Epithelial cell of proximal tubule (primary cell): ENCODE data around the gene SLC25A36. TPM values are rescaled to one million over a fixed set of nuclear protein-coding genes. Genes with fewer than 3 reads are reported as not detected.
"Not testable (repeated sequence)": the region's sequence is repeated elsewhere in the genome, so short reads cannot be mapped to it uniquely, and the experiment has no call there.

Experiments used
- DNase-seq: peaks from one replicate; pipeline ENCODE4 v3.0.0-alpha.2; 2011; ENCODE audit warnings: low read depth
- H3K4me3 ChIP-seq: 2 replicates; pipeline ENCODE4 v1.5.1; 2011; ENCODE audit warnings: low read depth, mild to moderate bottlenecking, low read length
- total RNA-seq: library from RNA; depleted of rRNA; stranded (reverse); fragments of >200 nt; gene quantifications from 2 replicates; pipeline ENCODE4 v1.2.3, GENCODE V29; 2015
- TF ChIP-seq, protein P1 (sequence below): conservative IDR thresholded peaks from 2 replicates; pipeline ENCODE4 v1.5.1; 2012; ENCODE audit warnings: low read depth, mild to moderate bottlenecking, low read length

SLC25A36 gene
- total RNA-seq, 1 donor from 2014 or later: 34.4 TPM

DNA sequence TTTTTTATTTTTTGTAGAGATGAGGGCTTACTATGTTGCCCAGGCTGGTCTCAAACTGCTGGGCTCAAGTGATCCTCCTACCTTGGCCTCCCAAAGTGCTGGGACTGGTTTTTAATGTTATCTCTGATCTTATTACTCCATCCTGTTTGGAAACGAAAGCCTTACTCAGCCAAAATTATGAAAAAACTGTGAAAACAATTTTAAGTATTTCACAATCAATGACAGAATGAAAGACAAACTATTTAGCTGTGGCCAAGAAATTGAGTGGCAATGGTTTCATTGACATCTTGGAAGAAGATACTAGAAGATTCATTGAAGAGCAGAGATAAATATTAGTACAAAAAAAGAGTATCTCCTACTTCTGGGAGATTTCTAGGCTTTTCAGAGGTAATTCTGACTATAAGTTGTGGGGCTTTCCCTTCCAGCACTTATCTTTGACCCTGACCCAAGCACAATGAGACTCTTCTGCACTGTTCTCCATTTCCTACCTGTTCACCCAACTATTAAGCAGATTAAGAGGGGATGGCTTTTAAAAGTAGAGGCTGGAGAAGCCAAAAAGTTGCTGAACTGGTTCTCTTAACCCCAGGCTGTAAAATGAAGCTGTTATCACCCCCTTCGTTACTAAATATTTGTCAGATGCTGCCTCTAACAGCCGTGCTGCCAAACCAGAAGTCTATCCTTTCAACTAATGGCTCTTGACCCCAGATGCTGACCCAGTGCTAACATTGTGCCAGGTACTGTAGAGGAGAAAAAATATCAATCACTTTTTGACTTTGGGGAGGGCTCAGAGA, 14.2 kb upstream of the SLC25A36 start:
- DNase-seq: no peak
- TF ChIP-seq, protein P1, sequence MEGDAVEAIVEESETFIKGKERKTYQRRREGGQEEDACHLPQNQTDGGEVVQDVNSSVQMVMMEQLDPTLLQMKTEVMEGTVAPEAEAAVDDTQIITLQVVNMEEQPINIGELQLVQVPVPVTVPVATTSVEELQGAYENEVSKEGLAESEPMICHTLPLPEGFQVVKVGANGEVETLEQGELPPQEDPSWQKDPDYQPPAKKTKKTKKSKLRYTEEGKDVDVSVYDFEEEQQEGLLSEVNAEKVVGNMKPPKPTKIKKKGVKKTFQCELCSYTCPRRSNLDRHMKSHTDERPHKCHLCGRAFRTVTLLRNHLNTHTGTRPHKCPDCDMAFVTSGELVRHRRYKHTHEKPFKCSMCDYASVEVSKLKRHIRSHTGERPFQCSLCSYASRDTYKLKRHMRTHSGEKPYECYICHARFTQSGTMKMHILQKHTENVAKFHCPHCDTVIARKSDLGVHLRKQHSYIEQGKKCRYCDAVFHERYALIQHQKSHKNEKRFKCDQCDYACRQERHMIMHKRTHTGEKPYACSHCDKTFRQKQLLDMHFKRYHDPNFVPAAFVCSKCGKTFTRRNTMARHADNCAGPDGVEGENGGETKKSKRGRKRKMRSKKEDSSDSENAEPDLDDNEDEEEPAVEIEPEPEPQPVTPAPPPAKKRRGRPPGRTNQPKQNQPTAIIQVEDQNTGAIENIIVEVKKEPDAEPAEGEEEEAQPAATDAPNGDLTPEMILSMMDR: no peak
- H3K4me3 ChIP-seq: no peak overlapping the region

DNA sequence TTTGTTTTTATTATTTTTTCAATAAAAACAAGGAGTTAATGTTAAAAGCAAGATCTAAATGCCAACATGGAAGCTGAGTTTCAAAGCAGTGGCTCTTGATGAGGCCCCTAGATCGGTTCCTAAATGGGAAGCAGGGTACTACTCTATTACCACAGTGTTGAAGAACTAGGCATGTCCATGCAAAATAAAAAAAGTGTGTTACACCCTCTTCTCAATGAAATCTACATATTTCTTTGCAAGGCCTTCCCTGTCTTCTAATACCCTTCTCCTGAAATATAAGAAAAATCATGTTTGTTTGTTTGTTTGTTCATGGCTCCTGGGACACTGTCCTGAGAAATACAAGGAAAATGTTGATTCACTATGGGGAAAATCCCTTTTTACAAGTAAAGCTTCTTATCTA, 12.2 kb upstream of the SLC25A36 start:
- no peak for DNase-seq
- TF ChIP-seq, protein P1: no peak

DNA sequence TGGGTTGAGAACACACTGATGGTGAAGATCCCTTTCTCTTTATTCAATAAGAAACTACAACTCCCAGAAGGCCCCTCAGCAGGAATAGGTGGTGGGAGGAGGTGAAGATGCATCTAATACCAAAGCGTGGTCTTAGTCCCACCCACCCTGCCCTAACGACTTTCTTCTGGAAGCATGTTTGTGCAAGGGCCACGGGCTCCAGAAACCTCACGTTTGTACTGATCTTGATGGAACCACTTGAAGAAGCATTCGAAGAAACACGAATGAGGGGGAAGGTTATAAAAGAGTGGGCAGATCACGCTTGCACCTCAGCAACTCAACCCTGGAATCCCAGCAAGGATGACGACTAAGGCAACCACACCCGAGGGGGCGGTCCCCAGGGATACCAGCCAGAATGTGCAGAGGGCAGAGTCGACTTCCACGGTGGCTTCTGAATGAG, 10.6 kb upstream of the SLC25A36 start:
- H3K4me3 ChIP-seq: no peak overlapping the region
- TF ChIP-seq, protein P1: no peak
- no peak for DNase-seq

More for the DNA sequence above, 12.2 kb upstream of the SLC25A36 start:
- no peak overlapping the region for H3K4me3 ChIP-seq

DNA sequence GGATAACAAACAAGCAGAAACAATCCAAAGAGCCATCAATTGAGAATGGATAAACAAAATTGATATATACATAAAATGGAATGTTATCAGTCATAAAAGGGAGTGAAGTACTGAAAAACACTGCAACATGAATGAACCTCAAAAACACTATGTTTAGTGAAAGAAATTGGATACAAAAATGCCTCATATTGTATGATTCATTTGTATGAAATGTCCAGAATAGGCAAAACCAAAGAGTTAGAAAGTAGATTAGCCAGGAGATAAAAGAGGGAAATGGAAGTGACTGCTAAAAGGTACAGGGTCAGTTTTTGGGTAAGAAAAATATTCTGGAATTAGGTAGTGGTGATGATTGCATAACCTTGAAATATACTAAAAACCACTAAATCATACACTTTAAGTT, 9.8 kb upstream of the SLC25A36 start:
- DNase-seq: no peak
- TF ChIP-seq, protein P1: no peak
- H3K4me3 ChIP-seq: no peak overlapping the region

DNA sequence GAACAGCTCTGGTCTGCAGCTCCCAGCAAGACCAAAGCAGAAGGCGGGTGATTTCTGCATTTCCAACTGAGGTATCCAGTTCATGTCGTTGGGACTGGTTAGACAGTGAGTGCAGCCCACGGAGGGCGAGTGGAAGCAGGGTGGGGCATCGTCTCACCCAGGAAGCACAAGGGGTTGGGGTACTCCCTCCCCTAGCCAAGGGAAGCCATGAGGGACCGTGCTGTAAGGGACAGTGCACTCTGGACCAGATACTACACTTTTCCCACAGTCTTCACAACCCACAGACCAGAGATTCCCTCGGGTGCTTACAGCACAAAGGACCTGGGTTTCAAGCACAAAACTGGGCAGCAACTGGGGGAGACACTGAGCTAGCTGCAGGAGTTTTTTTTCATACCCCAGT, 8.5 kb upstream of the SLC25A36 start:
- H3K4me3 ChIP-seq: no peak overlapping the region
- TF ChIP-seq, protein P1: no peak
- DNase-seq: no peak

DNA sequence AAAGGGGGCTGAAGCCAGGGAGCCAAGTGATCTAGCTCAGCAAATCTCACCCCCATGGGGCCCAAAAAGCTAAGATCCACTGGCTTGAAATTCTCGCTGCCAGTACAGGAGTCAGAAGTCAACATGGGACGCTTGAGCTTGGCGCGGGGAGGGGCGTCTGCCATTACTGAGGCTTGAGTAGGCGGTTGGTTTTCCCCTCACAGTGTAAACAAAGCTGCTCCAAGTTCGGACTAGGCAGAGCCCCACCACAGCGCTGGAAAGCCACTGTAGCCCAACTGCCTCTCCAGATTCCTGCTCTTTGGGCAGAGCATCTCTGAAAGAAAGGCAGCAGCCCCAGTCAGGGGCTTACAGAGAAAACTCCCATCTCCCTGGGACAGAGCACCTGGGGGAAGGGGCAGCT, 8.1 kb upstream of the SLC25A36 start:
- H3K4me3 ChIP-seq: no peak overlapping the region
- DNase-seq: no peak
- TF ChIP-seq, protein P1: no peak

DNA sequence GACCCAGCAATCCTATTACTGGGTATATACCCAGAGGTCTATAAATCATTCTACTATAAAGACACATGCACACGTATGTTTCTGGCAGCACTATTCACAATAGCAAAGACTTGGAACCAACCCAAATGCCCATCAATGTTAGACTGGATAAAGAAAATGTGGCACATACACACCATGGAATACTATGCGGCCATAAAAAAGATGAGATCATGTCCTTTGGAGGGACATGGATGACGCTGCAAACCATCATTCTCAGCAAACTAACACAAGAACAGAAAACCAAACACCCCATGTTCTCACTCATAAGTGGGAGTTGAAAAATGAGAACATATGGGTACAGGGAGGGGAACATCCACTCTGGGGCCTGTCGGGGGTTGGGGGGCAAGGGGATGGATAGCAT, 2.3 kb upstream of the SLC25A36 start:
- not testable (repeated sequence) for H3K4me3 ChIP-seq, DNase-seq
